Testis (tissue), 2 donors: ENCODE measurements around the gene EP400.

Experiments
- CTCF ChIP-seq, 3 experiments: fragments of 450-650 bp in 2 of 3; fragments of 200-600 bp in 1 of 3; sonication (generic) in 1 of 3; IDR thresholded peaks; one replicate each; pipeline ENCODE4 v1.5.1; 2016 to 2019; ENCODE audit warnings: antibody characterized with exemption in 3 of 3, mild to moderate bottlenecking in 2 of 3, moderate library complexity in 1 of 3
- POLR2A ChIP-seq: fragments of 450-650 bp; IDR thresholded peaks from one replicate; pipeline ENCODE4 v1.6.1; 2017; ENCODE audit warnings: antibody characterized with exemption, mild to moderate bottlenecking, moderate library complexity

DNA sequence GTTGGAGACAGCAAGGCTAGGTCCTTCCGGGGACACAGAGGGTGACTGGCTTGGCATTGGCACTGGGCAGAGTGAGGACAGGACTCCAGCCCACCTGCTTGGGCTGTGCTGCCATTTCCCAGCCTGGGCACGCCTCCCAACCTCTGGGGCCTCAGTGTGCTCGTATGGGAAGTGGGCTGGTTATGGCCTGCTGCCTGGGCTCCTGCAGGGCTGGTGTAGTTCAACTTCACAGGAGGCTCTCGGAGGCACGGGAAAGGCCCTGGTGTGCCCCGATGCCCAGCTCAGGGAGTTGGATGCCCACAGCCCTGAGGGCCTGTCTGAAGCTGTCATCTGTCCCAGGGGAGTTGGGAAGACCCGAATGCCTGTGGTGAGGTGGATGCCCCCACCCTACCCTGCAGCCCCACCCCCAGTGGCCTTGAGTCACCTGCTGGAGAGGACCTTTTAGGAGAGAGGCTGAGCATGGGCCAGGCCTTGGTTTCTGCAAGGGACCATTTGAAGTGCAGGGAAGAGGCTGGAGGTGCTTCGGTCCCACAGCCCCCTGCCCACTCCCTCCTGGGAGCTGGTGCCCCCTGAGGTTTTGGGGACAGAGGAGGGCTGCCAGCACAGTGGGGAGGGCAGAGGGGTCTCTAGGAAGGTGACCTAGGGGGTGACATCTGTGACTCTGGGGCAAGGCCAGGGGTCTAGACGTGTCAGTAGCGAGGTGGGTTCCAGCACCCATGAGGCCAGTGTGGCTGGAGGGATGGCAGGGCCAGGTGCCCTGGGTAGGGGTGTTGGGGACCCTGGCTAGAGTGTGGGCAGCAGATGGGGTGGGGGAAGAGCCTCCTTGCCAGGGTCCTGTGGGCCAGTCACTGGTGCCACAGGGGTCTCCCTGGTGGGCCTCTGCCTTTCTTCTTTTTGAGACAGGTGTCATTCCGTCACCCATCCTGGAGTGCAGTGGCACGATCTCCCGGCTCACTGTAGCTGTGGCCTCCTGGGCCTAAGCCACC, 46.2 kb upstream of the EP400 start:
- TF ChIP-seq CTCF (IDR thresholded peaks at IDR 0.05): no peak
- TF ChIP-seq POLR2A: no peak
